ENCODE data around the gene CISTR.
"Not testable (repeated sequence)": the region's sequence is repeated elsewhere in the genome, so short reads cannot be mapped to it uniquely, and the experiment has no call there.

The CISTR gene

GRCh38 chr12:53751336-53752191 lies at the start of gene CISTR:
Gene CISTR (minus strand): TSS chr12:53751979.
- DNase-seq: peak; percentile 19

GRCh38 chr12:53798575-53798974 lies 46.8 kb upstream of the CISTR start:
- DNase-seq: no peak

GRCh38 chr12:53795927-53796326 lies 44.1 kb upstream of the CISTR start:
- DNase-seq: no peak

GRCh38 chr12:53793221-53793620 lies 41.4 kb upstream of the CISTR start:
- no peak for DNase-seq

- DNase-seq: peak; percentile 20
Observed at GRCh38 chr12:53791735-53792326, 40.1 kb upstream of the CISTR start.

GRCh38 chr12:53789570-53789969 lies 37.8 kb upstream of the CISTR start:
- no peak for DNase-seq

- DNase-seq: no peak
Observed at GRCh38 chr12:53788892-53789291, 37.1 kb upstream of the CISTR start.

GRCh38 chr12:53786411-53786810 lies 34.6 kb upstream of the CISTR start:
- no peak for DNase-seq

GRCh38 chr12:53785161-53785560 lies 33.4 kb upstream of the CISTR start:
- DNase-seq: no peak

- no peak for DNase-seq
Observed at GRCh38 chr12:53782093-53782703, 30.4 kb upstream of the CISTR start.

- no peak for DNase-seq
Observed at GRCh38 chr12:53781228-53781801, 29.5 kb upstream of the CISTR start.

- no peak for DNase-seq
Observed at GRCh38 chr12:53780323-53780722, 28.5 kb upstream of the CISTR start.

- DNase-seq: not testable (repeated sequence)
Observed at GRCh38 chr12:53779679-53780078, 27.9 kb upstream of the CISTR start.

- DNase-seq: no peak
Observed at GRCh38 chr12:53777936-53778644, 26.3 kb upstream of the CISTR start.

- no peak for DNase-seq
Observed at GRCh38 chr12:53777412-53777811, 25.6 kb upstream of the CISTR start.

- DNase-seq: no peak
Observed at GRCh38 chr12:53776872-53777271, 25.1 kb upstream of the CISTR start.

- DNase-seq: no peak
Observed at GRCh38 chr12:53775478-53776145, 23.8 kb upstream of the CISTR start.

- no peak for DNase-seq
Observed at GRCh38 chr12:53770281-53770680, 18.5 kb upstream of the CISTR start.

- DNase-seq: no peak
Observed at GRCh38 chr12:53768976-53769375, 17.2 kb upstream of the CISTR start.

- no peak for DNase-seq
Observed at GRCh38 chr12:53766881-53767280, 15.1 kb upstream of the CISTR start.

- no peak for DNase-seq
Observed at GRCh38 chr12:53765891-53766290, 14.1 kb upstream of the CISTR start.

- DNase-seq: peak; percentile 10
Observed at GRCh38 chr12:53764615-53765014, 12.8 kb upstream of the CISTR start.
